ENCODE data around the gene STAT6.

STAT6 gene

GRCh38 chr12:57051011-57051410 lies 60.2 kb downstream of the STAT6 start:
- H3K79me2 ChIP-seq (ENCODE audit: insufficient read depth, low read length): no peaks in the 10 kb centered on the region
- no peak overlapping the region for H3K27ac ChIP-seq (ENCODE audit: low read depth, low read length)
- H3K9me2 ChIP-seq (replicated peaks; ENCODE audit: insufficient read depth, low read length): no peaks in the 10 kb centered on the region

GRCh38 chr12:57049890-57050289 lies 61.3 kb downstream of the STAT6 start, which contains the start of gene MYO1A:
Gene MYO1A, minus strand, starts transcription at chr12:57050129. Its CDS starts 1,806 bp downstream, at chr12:57048323.
- Histone ChIP-seq H3K27ac (ENCODE audit: low read depth, low read length) (no peak within 1 kb of the TSS), H3K4me3 (ENCODE audit: insufficient read depth, low read length, poor library complexity, severe bottlenecking) (no peak within 1 kb of the TSS), H3K79me2 (ENCODE audit: insufficient read depth, low read length) (no peaks in the 10 kb centered on the region), H3K4me2 (ENCODE audit: low read depth, low read length, poor library complexity, severe bottlenecking) (no peak within 1 kb of the TSS), H3K36me3 (ENCODE audit: low read length) (0 out of 2 replicates have a peak, but pooled peaks cover 4% of the 10 kb centered on the region), H3K9me3 (ENCODE audit: insufficient read depth, low read length) (no peaks in the 10 kb centered on the region), H3K9me2 (replicated peaks; ENCODE audit: insufficient read depth, low read length) (no peaks in the 10 kb centered on the region), H3K27me3 (ENCODE audit: low read length) (no peaks in the 10 kb centered on the region), H4K20me1 (ENCODE audit: low read depth, low read length) (no peaks in the 10 kb centered on the region), H3K9ac (ENCODE audit: low read length) (no peak within 1 kb of the TSS), H2AFZ (ENCODE audit: low read depth, low read length, severe bottlenecking) (no peak within 1 kb of the TSS), H3F3A (ENCODE audit: insufficient read depth) (no peaks in the 10 kb centered on the region)
- TF ChIP-seq EZH2phosphoT487 (conservative IDR thresholded peaks at IDR 0.05; ENCODE audit: low read length) (no peak), CTCF (IDR thresholded peaks at IDR 0.05; ENCODE audit: insufficient read depth, low read length, poor library complexity, severe bottlenecking) (no peak)

More at GRCh38 chr12:57051011-57051410, 60.2 kb downstream of the STAT6 start:
- H3K9ac ChIP-seq (ENCODE audit: low read length): no peak overlapping the region
- H3K9me3 ChIP-seq (ENCODE audit: insufficient read depth, low read length): no peaks in the 10 kb centered on the region
- H2AFZ ChIP-seq (ENCODE audit: low read depth, low read length, severe bottlenecking): no peak overlapping the region
- no peaks in the 10 kb centered on the region for H3F3A ChIP-seq (ENCODE audit: insufficient read depth)
- no peaks in the 10 kb centered on the region for H4K20me1 ChIP-seq (ENCODE audit: low read depth, low read length)
- H3K4me2 ChIP-seq (ENCODE audit: low read depth, low read length, poor library complexity, severe bottlenecking): no peak overlapping the region
- no peak overlapping the region for H3K4me3 ChIP-seq (ENCODE audit: insufficient read depth, low read length, poor library complexity, severe bottlenecking)
- H3K27me3 ChIP-seq (ENCODE audit: low read length): no peaks in the 10 kb centered on the region
- peaks cover 9% of the 10 kb centered on the region; the same call in 1 of the 2 replicates for H3K36me3 ChIP-seq (ENCODE audit: low read length)
- TF ChIP-seq CTCF (IDR thresholded peaks at IDR 0.05; ENCODE audit: insufficient read depth, low read length, poor library complexity, severe bottlenecking) (no peak), EZH2phosphoT487 (conservative IDR thresholded peaks at IDR 0.05; ENCODE audit: low read length) (no peak)

- no peak overlapping the region for H3K4me2 ChIP-seq (ENCODE audit: low read depth, low read length, poor library complexity, severe bottlenecking)
- H3K9me3 ChIP-seq (ENCODE audit: insufficient read depth, low read length): no peaks in the 10 kb centered on the region
- H3K79me2 ChIP-seq (ENCODE audit: insufficient read depth, low read length): no peaks in the 10 kb centered on the region
- H3K36me3 ChIP-seq (ENCODE audit: low read length): 0 out of 2 replicates have a peak, but pooled peaks cover 1% of the 10 kb centered on the region
- H2AFZ ChIP-seq (ENCODE audit: low read depth, low read length, severe bottlenecking): no peak overlapping the region
- H4K20me1 ChIP-seq (ENCODE audit: low read depth, low read length): no peaks in the 10 kb centered on the region
- H3K9me2 ChIP-seq (replicated peaks; ENCODE audit: insufficient read depth, low read length): no peaks in the 10 kb centered on the region
- no peak overlapping the region for H3K27ac ChIP-seq (ENCODE audit: low read depth, low read length)
- no peaks in the 10 kb centered on the region for H3F3A ChIP-seq (ENCODE audit: insufficient read depth)
- no peak overlapping the region for H3K9ac ChIP-seq (ENCODE audit: low read length)
- no peak for TF ChIP-seq CTCF (IDR thresholded peaks at IDR 0.05; ENCODE audit: insufficient read depth, low read length, poor library complexity, severe bottlenecking)
- TF ChIP-seq EZH2phosphoT487 (conservative IDR thresholded peaks at IDR 0.05; ENCODE audit: low read length): no peak
- H3K4me3 ChIP-seq (ENCODE audit: insufficient read depth, low read length, poor library complexity, severe bottlenecking): no peak overlapping the region
- H3K27me3 ChIP-seq (ENCODE audit: low read length): no peaks in the 10 kb centered on the region
Observed at GRCh38 chr12:57049119-57049446, 62.1 kb downstream of the STAT6 start.

Measured in SU-DHL-6 (cell line).